ENCODE measurements around the gene GTSE1.
"Not testable (repeated sequence)": the region's sequence is repeated elsewhere in the genome, so short reads cannot be mapped to it uniquely, and the experiment has no call there.

Gene GTSE1

DNA sequence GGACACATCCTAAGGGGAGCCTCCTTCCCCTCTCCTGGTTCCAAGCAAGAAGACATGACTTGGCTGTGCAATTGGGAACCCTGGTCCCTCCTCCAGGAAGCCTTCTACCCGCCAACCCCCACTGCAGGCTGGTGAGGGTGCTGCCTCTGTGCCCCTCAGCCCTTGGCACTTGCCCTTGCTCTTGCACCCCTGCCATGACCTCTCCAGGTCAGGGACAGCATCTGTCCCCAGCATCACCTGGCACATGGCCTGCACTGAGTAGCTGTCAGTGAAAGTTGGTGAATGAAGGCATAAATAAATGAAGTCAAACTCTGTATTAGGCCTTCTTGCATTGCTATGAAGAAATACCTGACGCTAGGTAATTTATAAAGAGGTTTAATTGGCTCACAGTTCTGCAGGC lies 1.9 kb upstream of the GTSE1 start:
- DNase-seq (ENCODE audit: low spot score) = no peak

DNA sequence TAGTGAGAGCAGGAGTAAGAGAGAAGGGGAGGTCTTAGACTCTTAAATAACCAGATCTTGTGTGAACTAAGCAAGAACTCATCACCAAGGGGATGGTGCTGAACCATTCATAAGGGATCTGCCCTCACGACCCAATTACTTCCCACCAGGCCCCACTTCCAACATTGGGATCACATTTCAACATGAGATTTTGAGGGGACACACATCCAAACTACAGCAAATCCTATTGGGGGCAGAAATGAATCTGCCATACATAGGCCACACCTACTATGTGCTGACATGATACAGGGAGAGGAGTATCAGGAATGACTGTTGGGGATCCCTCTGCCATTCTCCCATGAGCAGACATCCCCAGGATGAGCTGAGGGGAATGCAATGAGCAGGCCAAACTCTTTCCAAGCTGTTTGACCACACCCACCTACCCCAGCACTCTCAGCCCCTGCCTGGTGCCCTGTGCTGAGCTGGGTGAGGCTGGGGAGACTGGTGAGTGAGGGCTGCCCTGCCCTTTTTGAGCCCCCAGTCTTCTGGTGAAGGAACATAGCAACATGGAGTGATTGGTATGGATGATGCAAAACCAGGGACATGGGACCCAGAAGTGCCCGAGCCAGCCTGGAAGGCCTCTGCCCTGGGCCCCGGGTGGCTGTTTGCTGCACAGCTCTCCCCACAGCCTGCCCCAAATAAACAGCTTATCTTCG lies 1.2 kb upstream of the GTSE1 start:
- no peak for DNase-seq (ENCODE audit: low spot score)

- peak; percentile 60 for DNase-seq (ENCODE audit: low spot score)
Observed at GRCh38 chr22:46297151-46297812, 612 bp downstream of the GTSE1 start.

GRCh38 chr22:46299101-46299500 lies 2.4 kb downstream of the GTSE1 start:
- DNase-seq (ENCODE audit: low spot score) = no peak

DNA sequence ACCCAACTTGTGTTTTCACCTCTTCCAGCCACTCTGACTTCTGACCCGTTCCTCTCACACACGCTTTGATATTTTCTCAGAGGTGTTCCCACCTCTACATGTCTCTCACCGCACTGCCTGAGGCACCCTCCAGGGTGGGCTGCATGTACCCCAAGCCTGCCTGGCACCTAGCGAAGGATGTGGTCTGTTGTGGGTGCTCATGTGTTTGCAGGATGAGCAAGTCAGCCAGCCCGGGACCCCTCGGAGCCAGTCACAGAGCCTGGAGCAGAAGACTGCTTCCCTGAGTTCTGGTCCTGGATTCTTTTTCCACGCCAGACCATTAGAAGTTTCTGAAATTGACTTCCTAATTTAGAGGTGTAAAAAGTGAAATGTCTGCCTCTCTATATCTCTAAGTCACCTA lies 3.8 kb downstream of the GTSE1 start:
- no peak for DNase-seq (ENCODE audit: low spot score)

- DNase-seq (ENCODE audit: low spot score) = peak; percentile 71
Observed at GRCh38 chr22:46303347-46303965, 6.8 kb downstream of the GTSE1 start.

DNA sequence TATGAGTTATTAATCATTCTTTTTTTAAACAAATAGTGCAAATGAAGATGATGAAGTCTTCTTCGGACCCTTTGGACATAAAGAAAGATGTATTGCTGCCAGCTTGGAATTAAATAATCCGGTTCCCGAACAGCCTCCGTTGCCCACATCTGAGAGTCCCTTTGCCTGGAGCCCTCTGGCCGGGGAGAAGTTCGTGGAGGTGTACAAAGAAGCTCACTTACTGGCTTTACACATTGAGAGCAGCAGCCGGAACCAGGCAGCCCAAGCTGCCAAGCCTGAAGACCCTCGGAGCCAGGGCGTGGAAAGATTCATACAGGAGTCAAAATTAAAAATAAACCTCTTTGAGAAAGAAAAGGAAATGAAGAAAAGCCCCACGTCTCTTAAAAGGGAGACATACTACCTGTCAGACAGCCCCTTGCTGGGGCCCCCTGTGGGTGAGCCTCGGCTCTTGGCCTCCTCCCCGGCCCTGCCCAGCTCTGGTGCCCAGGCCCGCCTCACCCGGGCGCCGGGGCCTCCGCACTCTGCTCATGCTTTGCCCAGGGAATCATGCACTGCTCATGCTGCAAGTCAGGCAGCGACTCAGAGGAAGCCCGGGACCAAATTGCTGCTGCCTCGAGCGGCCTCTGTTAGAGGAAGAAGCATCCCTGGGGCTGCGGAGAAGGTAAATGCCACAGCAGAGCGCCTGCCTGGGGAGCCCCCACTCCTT lies 11.8 kb downstream of the GTSE1 start:
- no peak for DNase-seq (ENCODE audit: low spot score)

DNA sequence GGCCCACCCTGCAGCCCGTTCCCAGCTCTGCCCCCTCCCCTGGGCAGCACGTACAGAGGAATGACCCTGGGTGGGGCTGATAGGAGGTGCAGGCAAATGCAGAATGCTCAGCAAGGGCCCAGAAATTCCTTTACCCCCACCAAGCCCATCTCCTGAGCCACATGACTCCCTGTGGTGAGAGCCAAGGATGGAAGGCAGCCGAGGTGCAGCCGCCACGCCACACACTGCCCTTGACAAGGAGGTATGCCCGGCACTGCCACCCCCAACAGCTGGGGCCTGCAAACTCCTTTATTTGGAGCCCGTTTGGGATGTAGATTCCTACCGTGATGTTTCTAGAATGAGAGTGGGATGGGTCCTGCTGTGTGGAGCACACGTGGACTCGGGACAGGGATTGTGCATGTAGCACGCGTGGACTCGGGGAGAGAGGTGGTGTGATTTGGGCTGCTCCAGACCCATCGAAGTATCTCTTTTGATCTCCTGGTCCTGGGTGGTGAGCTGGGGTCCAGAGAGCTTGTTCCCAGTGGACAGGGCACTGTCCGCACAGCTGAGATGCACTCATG lies 12.9 kb downstream of the GTSE1 start:
- no peak for DNase-seq (ENCODE audit: low spot score)

GRCh38 chr22:46312056-46312455 lies 15.4 kb downstream of the GTSE1 start:
- no peak for DNase-seq (ENCODE audit: low spot score)

DNA sequence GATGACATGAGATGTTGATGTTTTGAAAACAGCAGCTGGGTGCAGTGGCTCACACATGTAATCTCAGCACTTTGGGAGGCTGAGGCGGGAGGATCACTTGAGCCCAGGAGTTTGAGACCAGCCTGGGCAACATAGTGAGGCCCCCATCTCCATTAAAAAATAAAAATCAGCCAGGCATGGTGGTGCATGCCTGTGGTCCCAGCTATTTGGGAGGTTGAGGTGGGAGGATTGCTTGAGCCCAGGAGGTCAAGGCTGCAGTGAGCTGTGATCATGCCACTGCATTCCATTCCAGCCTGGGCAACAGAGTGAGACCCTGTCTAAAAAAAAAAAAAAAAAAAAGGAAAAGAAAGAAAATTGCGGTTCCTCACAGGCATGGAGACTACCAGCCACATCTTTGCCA lies 16.2 kb downstream of the GTSE1 start:
- DNase-seq (ENCODE audit: low spot score) = not testable (repeated sequence)

GRCh38 chr22:46315976-46316375 lies 19.3 kb downstream of the GTSE1 start:
- DNase-seq (ENCODE audit: low spot score) = no peak

- no peak for DNase-seq (ENCODE audit: low spot score)
Observed at GRCh38 chr22:46317646-46318045, 21.0 kb downstream of the GTSE1 start.

DNA sequence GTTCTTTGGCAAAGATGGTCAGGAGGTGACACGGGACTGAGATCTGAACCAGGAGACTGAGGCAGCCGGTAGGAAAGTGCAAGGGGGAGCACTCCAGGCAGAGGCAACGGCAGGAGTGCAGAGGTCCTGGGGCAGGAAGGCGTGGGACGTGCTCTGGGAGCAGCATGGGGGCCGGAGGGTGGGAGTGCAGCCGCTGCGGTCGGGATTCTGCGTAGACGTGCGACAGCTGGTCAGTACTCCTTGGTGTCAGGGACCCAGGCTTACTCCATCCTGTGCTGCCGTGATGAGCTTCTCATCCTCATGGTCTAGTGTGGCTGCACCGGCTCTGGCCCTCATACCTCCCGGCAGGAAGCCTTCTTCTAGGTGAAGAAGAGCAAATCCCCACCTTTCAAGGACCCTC lies 21.9 kb downstream of the GTSE1 start:
- DNase-seq (ENCODE audit: low spot score) = no peak

DNA sequence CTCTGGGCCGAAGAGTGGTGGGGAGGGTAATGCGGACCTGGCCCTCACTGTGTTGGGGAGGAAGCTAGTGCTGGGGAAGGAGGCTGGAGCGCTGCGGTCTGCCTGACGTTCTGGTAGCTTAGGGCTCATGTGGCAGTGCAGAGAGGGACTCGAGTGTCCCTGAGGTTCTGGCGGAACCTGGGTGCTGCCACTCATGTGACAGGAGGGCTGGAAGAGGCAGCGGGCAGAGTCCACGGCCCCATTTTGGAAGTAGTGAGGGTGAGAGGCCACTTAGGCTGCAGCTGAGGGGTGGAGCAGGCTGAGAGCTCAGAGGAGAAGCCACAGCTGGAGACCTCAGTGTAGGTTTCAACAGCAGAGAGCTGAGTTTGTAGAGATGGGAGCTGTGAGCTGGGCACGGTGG lies 22.6 kb downstream of the GTSE1 start:
- no peak for DNase-seq (ENCODE audit: low spot score)

DNA sequence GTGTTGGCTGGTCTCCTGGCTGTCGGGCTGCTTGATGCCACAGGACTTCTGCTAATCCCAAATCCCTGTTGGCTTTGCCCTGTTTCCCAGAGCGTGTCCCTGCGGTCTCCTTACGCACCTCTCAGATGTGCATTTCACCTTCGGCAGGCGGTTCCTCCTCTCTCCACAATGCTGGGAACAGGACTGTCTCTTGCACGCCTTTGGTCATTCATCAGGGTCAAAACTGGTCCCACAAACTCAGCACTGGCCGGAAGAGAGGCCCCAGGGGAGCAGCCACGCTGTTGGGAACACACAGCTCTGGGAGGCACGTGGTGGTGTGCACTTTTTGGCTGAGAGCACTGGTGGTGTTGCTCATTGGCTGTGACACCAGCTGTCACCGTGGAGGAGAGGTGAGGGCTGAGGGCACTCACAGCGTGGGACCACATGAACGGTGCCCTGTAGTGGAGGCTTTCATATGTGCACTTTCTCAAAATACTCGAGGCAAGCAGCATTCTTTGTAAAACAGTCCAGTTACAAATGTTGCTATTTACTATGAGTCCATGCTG lies 23.6 kb downstream of the GTSE1 start:
- DNase-seq (ENCODE audit: low spot score) = no peak

- DNase-seq (ENCODE audit: low spot score) = no peak
Observed at GRCh38 chr22:46320716-46321386, 24.2 kb downstream of the GTSE1 start.

GRCh38 chr22:46322711-46323110 lies 26.0 kb downstream of the GTSE1 start:
- no peak for DNase-seq (ENCODE audit: low spot score)

GRCh38 chr22:46323162-46323561 lies 26.5 kb downstream of the GTSE1 start:
- DNase-seq (ENCODE audit: low spot score) = no peak

DNA sequence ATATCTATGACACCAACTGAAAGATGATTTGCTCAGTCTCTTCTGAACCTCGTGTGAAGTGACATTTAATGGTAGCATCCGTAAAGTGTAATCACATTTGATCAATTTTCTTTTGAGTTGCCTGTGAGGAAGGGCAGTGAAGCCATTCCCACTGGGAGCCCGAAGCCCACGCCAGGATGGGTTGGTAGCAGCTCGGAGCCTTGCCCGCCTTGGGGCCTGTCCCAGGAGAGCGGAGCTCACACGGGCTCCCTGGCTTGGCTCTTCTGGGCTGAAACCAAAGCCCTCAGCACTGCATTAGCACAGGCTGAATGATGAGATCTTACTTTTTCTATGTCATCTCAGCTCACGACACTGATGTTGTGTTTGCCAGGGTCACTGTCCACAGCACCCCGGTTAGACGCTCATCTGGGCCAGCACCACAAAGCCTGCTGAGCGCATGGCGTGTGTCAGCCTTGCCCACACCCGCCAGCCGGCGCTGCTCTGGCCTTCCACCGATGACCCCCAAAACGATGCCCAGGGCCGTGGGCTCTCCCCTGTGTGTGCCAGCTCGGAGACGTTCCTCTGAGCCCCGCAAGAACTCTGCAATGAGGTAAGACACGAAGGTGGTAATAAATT lies 29.5 kb downstream of the GTSE1 start:
- no peak for DNase-seq (ENCODE audit: low spot score)

DNA sequence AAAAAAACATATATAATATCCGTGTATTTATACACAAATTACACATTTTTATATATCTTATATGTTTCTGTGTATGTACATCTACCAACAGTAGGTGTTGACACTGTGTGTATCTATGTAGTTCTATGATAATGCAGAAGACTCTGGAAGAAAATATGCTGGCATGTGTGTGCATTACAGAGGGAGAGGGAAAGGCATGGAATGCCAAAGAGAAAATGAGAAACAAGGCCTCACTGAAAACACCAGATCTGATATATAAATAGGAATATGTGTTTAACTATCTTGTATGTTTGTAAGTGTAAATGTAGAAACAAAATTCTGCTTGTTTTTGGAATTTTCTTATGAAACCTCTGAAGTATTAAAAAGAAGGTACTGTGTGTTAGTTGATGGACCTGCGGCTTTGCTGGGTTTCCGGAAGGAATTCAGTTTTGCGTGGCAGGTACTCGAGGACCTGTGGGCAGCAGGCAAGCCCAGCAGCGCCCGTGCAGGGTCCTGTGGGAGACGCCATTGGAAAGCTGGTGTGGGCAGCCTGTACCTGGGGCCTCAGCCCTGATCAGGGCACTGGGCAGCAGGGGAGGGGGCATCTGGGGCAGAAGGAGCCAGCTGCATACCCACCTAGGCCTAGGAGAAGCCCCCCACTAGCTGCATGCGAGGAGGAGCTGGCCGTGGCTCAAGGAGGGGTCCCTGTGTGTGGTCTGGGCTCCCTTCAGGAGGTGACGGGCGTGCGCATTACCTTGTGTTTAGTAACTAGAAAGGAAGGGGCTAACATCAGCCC lies 31.2 kb downstream of the GTSE1 start:
- no peak for DNase-seq (ENCODE audit: low spot score)

Measured in AG08396 (cell line).